ENCODE results near the gene MRPL43.

Gene MRPL43

DNA sequence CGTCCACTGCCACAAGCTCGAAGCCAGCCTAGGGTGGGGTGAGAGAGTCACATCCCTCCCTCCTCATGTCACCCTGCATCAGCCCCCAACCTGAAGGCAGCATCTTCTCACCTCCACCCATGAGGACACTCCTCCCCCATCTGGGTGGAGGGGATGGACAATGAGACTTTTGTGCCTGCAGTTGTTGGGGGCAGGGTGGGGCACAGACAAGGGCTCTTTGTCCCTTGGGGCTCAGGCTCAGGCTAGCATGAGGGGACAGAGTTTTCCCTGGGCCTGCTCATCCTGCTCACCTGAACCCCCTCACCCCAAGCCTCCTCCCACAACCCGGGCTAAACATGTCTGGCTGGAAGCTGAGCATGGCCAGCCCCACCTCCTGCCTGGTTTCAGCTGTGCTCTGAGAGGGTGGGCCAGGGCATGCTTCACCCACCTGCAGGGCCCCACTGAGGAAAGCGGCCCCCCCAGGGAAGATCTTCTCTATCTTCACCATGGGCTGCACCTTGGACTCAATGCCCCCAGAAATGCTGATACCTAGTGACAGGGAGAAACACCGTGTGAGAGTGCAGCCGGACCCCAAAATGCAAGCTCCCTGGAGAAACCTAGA, 21.6 kb upstream of the MRPL43 start:
- peak overlapping the region; percentile 71 for H4K8ac ChIP-seq (ENCODE audit: low read length)
- H3K4me3 ChIP-seq (ENCODE audit: insufficient read depth in 1 of 2, low read depth in 1 of 2, low read length in 2 of 2): no peak overlapping the region
- no peak overlapping the region for H2AK5ac ChIP-seq (ENCODE audit: low read length, severe bottlenecking)
- H3K4me2 ChIP-seq (ENCODE audit: low read length, poor library complexity, severe bottlenecking): no peak overlapping the region
- no peak overlapping the region for H2BK5ac ChIP-seq (ENCODE audit: low read depth, low read length, poor library complexity, severe bottlenecking)
- no peak overlapping the region for H3K9ac ChIP-seq (ENCODE audit: low read length)
- no peak overlapping the region for H2BK12ac ChIP-seq (ENCODE audit: low read length in 2 of 2)
- peak overlapping the region in 1 of 2 experiments; percentile 16 for H3K18ac ChIP-seq (ENCODE audit: low read depth in 1 of 2, low read length in 2 of 2)
- no peak overlapping the region for H2BK15ac ChIP-seq (ENCODE audit: low read depth, poor library complexity, severe bottlenecking)
- H2BK120ac ChIP-seq (ENCODE audit: low read depth, low read length): no peak overlapping the region
- no peak overlapping the region for H3K27ac ChIP-seq (ENCODE audit: low read length, poor library complexity, severe bottlenecking)
- H3K27me3 ChIP-seq (ENCODE audit: control insufficient read depth in 1 of 2, insufficient read depth in 1 of 2, low read length in 2 of 2): no peaks in the 10 kb centered on the region
- H3K4me1 ChIP-seq (ENCODE audit: control insufficient read depth, insufficient read depth, low read depth, low read length): peaks cover 21% of the 10 kb centered on the region
- H4K91ac ChIP-seq (ENCODE audit: low read length): peak overlapping the region; percentile 36
- DNase-seq: no peak
- WGBS: 94% methylated on average over 4 of the region's 6 CpGs
- H3K79me1 ChIP-seq (replicated peaks; ENCODE audit: low read length, poor library complexity, severe bottlenecking): peaks cover 23% of the 10 kb centered on the region
- H3K23ac ChIP-seq (ENCODE audit: low read length in 2 of 2): no peak overlapping the region
- peaks cover 40 to 41% of the 10 kb centered on the region in 2 experiments for H3K36me3 ChIP-seq (ENCODE audit: control insufficient read depth in 1 of 2, insufficient read depth in 2 of 2, low read depth in 1 of 2, low read length in 2 of 2)
- H2AFZ ChIP-seq (ENCODE audit: low read depth, low read length): no peak overlapping the region
- H3K4ac ChIP-seq (ENCODE audit: low read depth in 1 of 2, low read length in 2 of 2): peak overlapping the region in 1 of 2 experiments; percentile 10
- H3K9me3 ChIP-seq (ENCODE audit: control insufficient read depth, low read length): no peaks in the 10 kb centered on the region
- H3K14ac ChIP-seq (ENCODE audit: low read length in 2 of 2): no peak overlapping the region

DNA sequence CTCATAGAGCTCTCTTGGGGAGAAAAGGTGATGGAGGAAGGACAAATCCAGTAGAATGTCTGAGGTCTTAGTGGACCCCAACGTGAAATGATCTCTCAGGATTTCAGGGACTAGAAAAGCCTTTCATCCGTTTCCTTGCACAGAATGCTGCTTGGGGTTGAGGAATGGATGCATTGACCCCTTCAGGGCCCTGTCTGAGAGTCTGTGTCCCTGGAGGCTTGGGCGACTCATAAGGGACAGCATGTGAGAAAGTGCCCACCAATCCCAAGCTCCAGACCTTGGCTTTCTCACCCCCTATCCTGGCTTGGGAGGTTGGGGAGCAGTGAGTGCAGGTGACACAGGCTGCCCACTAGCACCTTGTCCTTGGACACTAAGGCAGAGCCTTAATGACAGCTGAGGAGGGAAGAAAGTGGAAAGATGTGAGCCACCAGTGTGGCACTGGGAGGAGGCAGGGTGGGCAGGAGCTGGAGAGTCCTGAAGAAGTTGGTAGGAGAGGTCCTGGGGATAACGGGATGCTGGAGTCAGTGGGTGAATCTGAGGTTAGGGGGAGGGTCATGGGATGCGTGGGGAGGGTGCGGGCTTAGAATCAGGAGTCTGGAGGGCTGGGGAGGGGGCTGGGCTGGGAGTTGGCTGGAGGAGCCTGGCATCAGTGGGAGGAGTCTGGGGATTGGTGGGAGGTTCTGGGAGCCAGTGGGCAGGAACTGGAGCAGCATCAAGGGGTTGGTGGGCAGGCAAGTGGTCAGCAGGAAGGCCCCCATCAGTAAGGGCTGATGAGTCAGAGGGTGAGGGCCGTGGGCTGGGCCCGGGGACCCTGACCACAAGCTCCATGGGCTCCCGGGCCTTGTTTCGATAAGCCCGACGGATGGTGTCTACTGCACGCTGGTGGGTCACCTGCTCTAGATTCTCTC, 20.9 kb upstream of the MRPL43 start:
- Histone ChIP-seq H3K23ac (ENCODE audit: low read length in 2 of 2) (peak overlapping the region in 1 of 2 experiments; percentile 20), H3K14ac (ENCODE audit: low read length in 2 of 2) (peak overlapping the region in 1 of 2 experiments; percentile 87), H4K91ac (ENCODE audit: low read length) (peak overlapping the region; percentile 36), H3K4me1 (ENCODE audit: control insufficient read depth, insufficient read depth, low read depth, low read length) (peaks cover 17% of the 10 kb centered on the region), H2BK12ac (ENCODE audit: low read length in 2 of 2) (peak overlapping the region in 1 of 2 experiments; percentile 58), H3K4ac (ENCODE audit: low read depth in 1 of 2, low read length in 2 of 2) (peak overlapping the region in 1 of 2 experiments; percentile 8), H3K18ac (ENCODE audit: low read depth in 1 of 2, low read length in 2 of 2) (peak overlapping the region in 1 of 2 experiments; percentile 42), H3K79me1 (replicated peaks; ENCODE audit: low read length, poor library complexity, severe bottlenecking) (peaks cover 27% of the 10 kb centered on the region), H2AK5ac (ENCODE audit: low read length, severe bottlenecking) (no peak overlapping the region), H3K9ac (ENCODE audit: low read length) (peak overlapping the region; percentile 37), H2BK5ac (ENCODE audit: low read depth, low read length, poor library complexity, severe bottlenecking) (no peak overlapping the region), H2BK15ac (ENCODE audit: low read depth, poor library complexity, severe bottlenecking) (no peak overlapping the region), H3K4me3 (ENCODE audit: insufficient read depth in 1 of 2, low read depth in 1 of 2, low read length in 2 of 2) (no peak overlapping the region), H3K9me3 (ENCODE audit: control insufficient read depth, low read length) (no peaks in the 10 kb centered on the region), H3K27me3 (ENCODE audit: control insufficient read depth in 1 of 2, insufficient read depth in 1 of 2, low read length in 2 of 2) (no peaks in the 10 kb centered on the region), H2AFZ (ENCODE audit: low read depth, low read length) (no peak overlapping the region), H2BK120ac (ENCODE audit: low read depth, low read length) (no peak overlapping the region), H4K8ac (ENCODE audit: low read length) (peak overlapping the region; percentile 71), H3K36me3 (ENCODE audit: control insufficient read depth in 1 of 2, insufficient read depth in 2 of 2, low read depth in 1 of 2, low read length in 2 of 2) (peaks cover 47 to 48% of the 10 kb centered on the region in 2 experiments), H3K4me2 (ENCODE audit: low read length, poor library complexity, severe bottlenecking) (no peak overlapping the region), H3K27ac (ENCODE audit: low read length, poor library complexity, severe bottlenecking) (no peak overlapping the region)
- WGBS: 65% methylated on average over 8 of the region's 13 CpGs
- no peak for DNase-seq

DNA sequence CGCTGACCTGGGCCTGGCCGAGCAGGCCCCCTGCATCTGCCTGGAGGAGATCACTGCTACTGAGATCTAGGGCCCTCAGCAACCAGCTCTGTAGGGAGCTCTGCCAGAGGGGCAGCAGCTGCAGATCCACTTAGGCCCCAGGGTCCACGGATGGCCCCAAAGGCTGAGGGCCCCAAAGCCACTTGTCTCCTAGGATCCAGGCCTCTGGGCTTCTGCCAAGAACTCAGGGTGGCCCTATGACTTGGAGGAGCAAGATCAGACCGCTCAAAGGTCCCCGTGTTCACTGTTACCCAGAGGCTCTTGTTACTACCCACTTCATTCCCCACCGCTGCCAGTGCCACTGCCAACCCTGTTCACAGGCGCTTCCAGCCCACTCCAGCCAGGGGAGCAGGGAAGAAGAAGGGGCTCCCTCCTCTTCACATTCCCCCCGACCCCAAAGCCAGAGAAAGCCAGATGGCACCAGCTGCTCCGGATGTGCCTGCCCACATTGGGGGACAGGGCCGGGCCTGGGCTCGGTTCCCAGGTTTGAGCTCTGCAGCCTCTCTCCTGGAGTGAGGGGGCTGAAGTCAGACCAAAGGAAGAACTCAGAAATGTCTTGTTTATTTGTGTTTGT, 19.9 kb upstream of the MRPL43 start:
- Histone ChIP-seq H4K8ac (ENCODE audit: low read length) (peak overlapping the region; percentile 51), H3K36me3 (ENCODE audit: control insufficient read depth in 1 of 2, insufficient read depth in 2 of 2, low read depth in 1 of 2, low read length in 2 of 2) (peaks cover 57 to 58% of the 10 kb centered on the region in 2 experiments), H4K91ac (ENCODE audit: low read length) (no peak overlapping the region), H2BK15ac (ENCODE audit: low read depth, poor library complexity, severe bottlenecking) (peak overlapping the region; percentile 61), H3K27ac (ENCODE audit: low read length, poor library complexity, severe bottlenecking) (no peak overlapping the region), H3K27me3 (ENCODE audit: control insufficient read depth in 1 of 2, insufficient read depth in 1 of 2, low read length in 2 of 2) (no peaks in the 10 kb centered on the region), H3K4me2 (ENCODE audit: low read length, poor library complexity, severe bottlenecking) (no peak overlapping the region), H2AK5ac (ENCODE audit: low read length, severe bottlenecking) (no peak overlapping the region), H3K79me1 (replicated peaks; ENCODE audit: low read length, poor library complexity, severe bottlenecking) (peaks cover 27% of the 10 kb centered on the region), H3K23ac (ENCODE audit: low read length in 2 of 2) (no peak overlapping the region), H3K4me3 (ENCODE audit: insufficient read depth in 1 of 2, low read depth in 1 of 2, low read length in 2 of 2) (no peak overlapping the region), H2BK12ac (ENCODE audit: low read length in 2 of 2) (peak overlapping the region in 1 of 2 experiments; percentile 12), H3K14ac (ENCODE audit: low read length in 2 of 2) (no peak overlapping the region), H3K18ac (ENCODE audit: low read depth in 1 of 2, low read length in 2 of 2) (no peak overlapping the region), H3K9me3 (ENCODE audit: control insufficient read depth, low read length) (no peaks in the 10 kb centered on the region), H3K4ac (ENCODE audit: low read depth in 1 of 2, low read length in 2 of 2) (peak overlapping the region in 1 of 2 experiments; percentile 80), H2AFZ (ENCODE audit: low read depth, low read length) (no peak overlapping the region), H2BK5ac (ENCODE audit: low read depth, low read length, poor library complexity, severe bottlenecking) (no peak overlapping the region), H3K9ac (ENCODE audit: low read length) (peak overlapping the region; percentile 22), H2BK120ac (ENCODE audit: low read depth, low read length) (no peak overlapping the region), H3K4me1 (ENCODE audit: control insufficient read depth, insufficient read depth, low read depth, low read length) (peaks cover 18% of the 10 kb centered on the region)
- DNase-seq: no peak
- WGBS: 75% methylated on average over 11 of the region's 11 CpGs
